ENCODE data around the gene MAST4.

MAST4 gene

GRCh38 chr5:66992547-66992946, 396.4 kb downstream of the MAST4 start:
- Histone ChIP-seq H3K27me3 (ENCODE audit: low read depth, low read length) (peaks cover 10% of the 10 kb centered on the region; the same call in 1 of the 2 replicates), H3K4me3 (ENCODE audit: low read length) (no peak overlapping the region), H3K27ac (ENCODE audit: low read length) (no peak overlapping the region), H3K4me1 (ENCODE audit: low read length) (no peaks in the 10 kb centered on the region), H3K79me2 (ENCODE audit: low read length) (no peaks in the 10 kb centered on the region), H4K20me1 (ENCODE audit: insufficient read depth, low read length) (no peaks in the 10 kb centered on the region), H3K9ac (ENCODE audit: low read length) (no peak overlapping the region), H3K9me3 (ENCODE audit: insufficient read depth, low read length) (no peaks in the 10 kb centered on the region), H3K36me3 (replicated peaks; ENCODE audit: low read depth, low read length) (no peaks in the 10 kb centered on the region), H3K4me2 (ENCODE audit: low read length) (no peak overlapping the region), H2AFZ (ENCODE audit: low read depth, low read length) (no peak overlapping the region)
- no peak for TF ChIP-seq EZH2phosphoT487 (IDR thresholded peaks at IDR 0.05; ENCODE audit: low read depth)
- TF ChIP-seq, protein P1, sequence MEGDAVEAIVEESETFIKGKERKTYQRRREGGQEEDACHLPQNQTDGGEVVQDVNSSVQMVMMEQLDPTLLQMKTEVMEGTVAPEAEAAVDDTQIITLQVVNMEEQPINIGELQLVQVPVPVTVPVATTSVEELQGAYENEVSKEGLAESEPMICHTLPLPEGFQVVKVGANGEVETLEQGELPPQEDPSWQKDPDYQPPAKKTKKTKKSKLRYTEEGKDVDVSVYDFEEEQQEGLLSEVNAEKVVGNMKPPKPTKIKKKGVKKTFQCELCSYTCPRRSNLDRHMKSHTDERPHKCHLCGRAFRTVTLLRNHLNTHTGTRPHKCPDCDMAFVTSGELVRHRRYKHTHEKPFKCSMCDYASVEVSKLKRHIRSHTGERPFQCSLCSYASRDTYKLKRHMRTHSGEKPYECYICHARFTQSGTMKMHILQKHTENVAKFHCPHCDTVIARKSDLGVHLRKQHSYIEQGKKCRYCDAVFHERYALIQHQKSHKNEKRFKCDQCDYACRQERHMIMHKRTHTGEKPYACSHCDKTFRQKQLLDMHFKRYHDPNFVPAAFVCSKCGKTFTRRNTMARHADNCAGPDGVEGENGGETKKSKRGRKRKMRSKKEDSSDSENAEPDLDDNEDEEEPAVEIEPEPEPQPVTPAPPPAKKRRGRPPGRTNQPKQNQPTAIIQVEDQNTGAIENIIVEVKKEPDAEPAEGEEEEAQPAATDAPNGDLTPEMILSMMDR (IDR thresholded peaks at IDR 0.05; ENCODE audit: low read depth, low read length): no peak

DNA sequence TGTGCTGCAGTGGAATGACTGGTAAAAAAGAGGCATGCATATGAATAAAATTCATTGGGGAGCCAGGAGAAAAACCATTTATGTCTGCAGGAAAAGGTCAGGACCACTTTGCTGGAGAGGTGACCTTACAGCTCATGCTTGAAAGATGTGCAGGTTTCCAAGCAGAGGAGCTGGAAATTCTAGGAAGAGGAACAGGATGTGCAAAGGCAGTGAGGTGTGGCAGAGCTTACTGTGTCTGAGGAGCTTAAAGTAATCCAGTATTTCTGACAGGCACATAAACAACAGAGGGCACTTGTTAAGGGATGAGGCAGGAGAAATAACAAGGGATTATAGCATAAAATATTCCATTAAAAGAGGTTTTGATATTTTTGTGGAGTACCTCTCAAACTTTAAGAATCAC, 397.3 kb downstream of the MAST4 start:
- H3K4me2 ChIP-seq (ENCODE audit: low read length): no peak overlapping the region
- no peak overlapping the region for H3K4me3 ChIP-seq (ENCODE audit: low read length)
- H3K27me3 ChIP-seq (ENCODE audit: low read depth, low read length): peaks cover 11% of the 10 kb centered on the region; the same call in 1 of the 2 replicates
- H3K9ac ChIP-seq (ENCODE audit: low read length): no peak overlapping the region
- H3K4me1 ChIP-seq (ENCODE audit: low read length): no peaks in the 10 kb centered on the region
- no peak overlapping the region for H2AFZ ChIP-seq (ENCODE audit: low read depth, low read length)
- H3K79me2 ChIP-seq (ENCODE audit: low read length): no peaks in the 10 kb centered on the region
- H4K20me1 ChIP-seq (ENCODE audit: insufficient read depth, low read length): no peaks in the 10 kb centered on the region
- no peak overlapping the region for H3K27ac ChIP-seq (ENCODE audit: low read length)
- H3K9me3 ChIP-seq (ENCODE audit: insufficient read depth, low read length): no peaks in the 10 kb centered on the region
- TF ChIP-seq, protein P1 (IDR thresholded peaks at IDR 0.05; ENCODE audit: low read depth, low read length): no peak
- TF ChIP-seq EZH2phosphoT487 (IDR thresholded peaks at IDR 0.05; ENCODE audit: low read depth): no peak
- no peaks in the 10 kb centered on the region for H3K36me3 ChIP-seq (replicated peaks; ENCODE audit: low read depth, low read length)

DNA sequence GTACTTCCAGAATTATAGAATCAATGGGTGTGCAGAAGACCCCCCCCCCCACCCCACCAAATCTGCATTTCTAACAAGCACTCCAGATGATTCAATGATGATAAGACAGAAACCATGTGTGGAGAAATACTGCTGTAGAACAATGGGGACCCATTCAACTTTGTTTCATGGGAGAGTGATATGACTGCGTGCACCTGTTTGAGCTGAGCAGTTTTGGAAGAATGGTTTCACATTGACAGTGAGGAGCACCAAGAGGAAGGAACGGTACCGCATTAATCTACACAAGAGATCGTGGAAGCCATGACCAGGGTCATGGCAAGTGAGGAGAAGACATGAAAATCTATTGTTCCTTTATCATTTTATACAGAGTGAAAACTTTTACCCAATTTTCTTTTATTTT, 397.7 kb downstream of the MAST4 start:
- Histone ChIP-seq H3K9me3 (ENCODE audit: insufficient read depth, low read length) (no peaks in the 10 kb centered on the region), H2AFZ (ENCODE audit: low read depth, low read length) (no peak overlapping the region), H3K27ac (ENCODE audit: low read length) (no peak overlapping the region), H3K4me2 (ENCODE audit: low read length) (no peak overlapping the region), H3K36me3 (replicated peaks; ENCODE audit: low read depth, low read length) (no peaks in the 10 kb centered on the region), H3K4me3 (ENCODE audit: low read length) (no peak overlapping the region), H4K20me1 (ENCODE audit: insufficient read depth, low read length) (no peaks in the 10 kb centered on the region), H3K79me2 (ENCODE audit: low read length) (no peaks in the 10 kb centered on the region), H3K4me1 (ENCODE audit: low read length) (no peaks in the 10 kb centered on the region), H3K9ac (ENCODE audit: low read length) (no peak overlapping the region), H3K27me3 (ENCODE audit: low read depth, low read length) (peaks cover 9% of the 10 kb centered on the region; the same call in 1 of the 2 replicates)
- TF ChIP-seq EZH2phosphoT487 (IDR thresholded peaks at IDR 0.05; ENCODE audit: low read depth): no peak
- TF ChIP-seq, protein P1 (IDR thresholded peaks at IDR 0.05; ENCODE audit: low read depth, low read length): no peak

- Histone ChIP-seq H4K20me1 (ENCODE audit: insufficient read depth, low read length) (no peaks in the 10 kb centered on the region), H3K27ac (ENCODE audit: low read length) (no peak overlapping the region), H3K36me3 (replicated peaks; ENCODE audit: low read depth, low read length) (no peaks in the 10 kb centered on the region), H3K9ac (ENCODE audit: low read length) (no peak overlapping the region), H3K79me2 (ENCODE audit: low read length) (no peaks in the 10 kb centered on the region), H3K4me1 (ENCODE audit: low read length) (no peaks in the 10 kb centered on the region), H3K9me3 (ENCODE audit: insufficient read depth, low read length) (no peaks in the 10 kb centered on the region), H3K4me3 (ENCODE audit: low read length) (no peak overlapping the region), H3K27me3 (ENCODE audit: low read depth, low read length) (peaks cover 9% of the 10 kb centered on the region; the same call in 1 of the 2 replicates), H3K4me2 (ENCODE audit: low read length) (no peak overlapping the region), H2AFZ (ENCODE audit: low read depth, low read length) (no peak overlapping the region)
- TF ChIP-seq, protein P1 (IDR thresholded peaks at IDR 0.05; ENCODE audit: low read depth, low read length): no peak
- TF ChIP-seq EZH2phosphoT487 (IDR thresholded peaks at IDR 0.05; ENCODE audit: low read depth): no peak
Observed at GRCh38 chr5:66994790-66995189, 398.6 kb downstream of the MAST4 start.

All from OCI-LY3 (cell line).